Liver (tissue), 3 donors: ENCODE measurements around the gene SHLD2.
A peak's percentile ranks its signal among the peaks of the same experiment; 100 is the strongest.
"Not testable (repeated sequence)": the region's sequence is repeated elsewhere in the genome, so short reads cannot be mapped to it uniquely, and the experiment has no call there.

Experiments used
- EGR1 ChIP-seq, 2 donors: IDR thresholded peaks; 2 replicates each; pipeline ENCODE4 v1.6.1; 2016 to 2018; ENCODE audit warnings: antibody characterized with exemption in 2 of 2, low read depth in 2 of 2
- GABPA ChIP-seq, 2 donors: IDR thresholded peaks in 1 of 2; conservative IDR thresholded peaks in 1 of 2; 2 replicates each; pipeline ENCODE4 v1.6.1; 2016; ENCODE audit warnings: antibody characterized with exemption in 2 of 2, mild to moderate bottlenecking in 1 of 2, moderate library complexity in 1 of 2
- JUND ChIP-seq, 2 donors: IDR thresholded peaks; 2 replicates each; pipeline ENCODE4 v1.6.1; 2016; ENCODE audit warnings: antibody characterized with exemption in 2 of 2
- NR2F2 ChIP-seq: IDR thresholded peaks from 2 replicates; pipeline ENCODE4 v1.6.1; 2016; ENCODE audit warnings: antibody characterized with exemption
- RAD21 ChIP-seq, 2 donors: IDR thresholded peaks; 2 replicates each; pipeline ENCODE4 v1.6.1; 2016; ENCODE audit warnings: antibody characterized with exemption in 2 of 2, mild to moderate bottlenecking in 2 of 2
- SP1 ChIP-seq: IDR thresholded peaks from 2 replicates; pipeline ENCODE4 v1.6.1; 2018; ENCODE audit warnings: antibody characterized with exemption, mild to moderate bottlenecking
- TAF1 ChIP-seq: conservative IDR thresholded peaks from 2 replicates; pipeline ENCODE4 v1.6.1; 2016; ENCODE audit warnings: antibody characterized with exemption, mild to moderate bottlenecking
- YY1 ChIP-seq: IDR thresholded peaks from 2 replicates; pipeline ENCODE4 v1.6.1; 2016; ENCODE audit warnings: antibody characterized with exemption, mild to moderate bottlenecking
- TF ChIP-seq, protein P1 (sequence below): fragments of 150-350 bp; IDR thresholded peaks from 2 replicates; pipeline ENCODE4 v1.5.1; 2017; ENCODE audit warnings: improper control_type of control experiment, low read depth, low read length; ENCODE audit not compliant: missing input control
- TF ChIP-seq, protein P2 (sequence below): IDR thresholded peaks from 2 replicates; pipeline ENCODE4 v1.6.1; 2016; ENCODE audit warnings: antibody characterized with exemption
- TF ChIP-seq, protein P3 (sequence below): IDR thresholded peaks from 2 replicates; pipeline ENCODE4 v1.6.1; 2016; ENCODE audit warnings: antibody characterized with exemption
- TF ChIP-seq, protein P4 (sequence below): IDR thresholded peaks from 2 replicates; pipeline ENCODE4 v1.6.1; 2016; ENCODE audit warnings: antibody characterized with exemption, mild to moderate bottlenecking
- donor health status: healthy.
- donor health status: healthy.

DNA sequence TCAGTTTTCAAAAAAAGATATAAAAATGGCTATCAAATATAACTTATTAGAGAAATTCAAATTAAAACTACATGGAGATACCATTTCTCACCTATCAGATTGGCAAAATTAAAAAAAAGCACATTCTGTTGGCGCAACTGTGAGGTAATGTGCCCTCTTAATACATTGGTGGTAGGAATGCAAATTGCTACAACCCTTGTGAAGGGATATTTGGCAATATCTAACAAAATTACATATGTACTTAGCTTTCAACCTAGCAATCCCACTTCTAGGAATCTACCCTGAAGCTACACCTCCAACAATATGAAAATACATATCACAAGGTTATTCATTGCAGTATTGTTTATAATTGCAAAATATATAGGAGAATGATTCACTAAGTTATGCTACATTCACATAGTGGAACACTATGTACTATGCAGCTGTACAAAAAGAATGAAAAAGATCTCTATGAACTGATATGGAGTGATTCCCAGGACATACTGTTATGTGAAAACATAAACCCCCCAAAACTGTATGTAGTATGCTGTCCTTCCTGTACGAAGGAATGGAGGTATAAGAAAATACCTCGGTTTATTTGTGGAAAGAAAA, 67.8 kb downstream of the SHLD2 start:
- not testable (repeated sequence) for TF ChIP-seq SP1; EGR1 (IDR thresholded peaks at IDR 0.05; ENCODE audit: low read depth in 2 of 2); YY1; NR2F2; JUND (IDR thresholded peaks at IDR 0.05); RAD21 (IDR thresholded peaks at IDR 0.05); GABPA (IDR thresholded peaks at IDR 0.05 in 1 of 2, conservative IDR thresholded peaks at IDR 0.05 in 1 of 2); TAF1
- TF ChIP-seq, protein P1, sequence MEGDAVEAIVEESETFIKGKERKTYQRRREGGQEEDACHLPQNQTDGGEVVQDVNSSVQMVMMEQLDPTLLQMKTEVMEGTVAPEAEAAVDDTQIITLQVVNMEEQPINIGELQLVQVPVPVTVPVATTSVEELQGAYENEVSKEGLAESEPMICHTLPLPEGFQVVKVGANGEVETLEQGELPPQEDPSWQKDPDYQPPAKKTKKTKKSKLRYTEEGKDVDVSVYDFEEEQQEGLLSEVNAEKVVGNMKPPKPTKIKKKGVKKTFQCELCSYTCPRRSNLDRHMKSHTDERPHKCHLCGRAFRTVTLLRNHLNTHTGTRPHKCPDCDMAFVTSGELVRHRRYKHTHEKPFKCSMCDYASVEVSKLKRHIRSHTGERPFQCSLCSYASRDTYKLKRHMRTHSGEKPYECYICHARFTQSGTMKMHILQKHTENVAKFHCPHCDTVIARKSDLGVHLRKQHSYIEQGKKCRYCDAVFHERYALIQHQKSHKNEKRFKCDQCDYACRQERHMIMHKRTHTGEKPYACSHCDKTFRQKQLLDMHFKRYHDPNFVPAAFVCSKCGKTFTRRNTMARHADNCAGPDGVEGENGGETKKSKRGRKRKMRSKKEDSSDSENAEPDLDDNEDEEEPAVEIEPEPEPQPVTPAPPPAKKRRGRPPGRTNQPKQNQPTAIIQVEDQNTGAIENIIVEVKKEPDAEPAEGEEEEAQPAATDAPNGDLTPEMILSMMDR = peak; percentile 8
- TF ChIP-seq, protein P2, sequence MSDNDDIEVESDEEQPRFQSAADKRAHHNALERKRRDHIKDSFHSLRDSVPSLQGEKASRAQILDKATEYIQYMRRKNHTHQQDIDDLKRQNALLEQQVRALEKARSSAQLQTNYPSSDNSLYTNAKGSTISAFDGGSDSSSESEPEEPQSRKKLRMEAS = not testable (repeated sequence)
- TF ChIP-seq, protein P3, sequence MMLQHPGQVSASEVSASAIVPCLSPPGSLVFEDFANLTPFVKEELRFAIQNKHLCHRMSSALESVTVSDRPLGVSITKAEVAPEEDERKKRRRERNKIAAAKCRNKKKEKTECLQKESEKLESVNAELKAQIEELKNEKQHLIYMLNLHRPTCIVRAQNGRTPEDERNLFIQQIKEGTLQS = not testable (repeated sequence)
- TF ChIP-seq, protein P4, sequence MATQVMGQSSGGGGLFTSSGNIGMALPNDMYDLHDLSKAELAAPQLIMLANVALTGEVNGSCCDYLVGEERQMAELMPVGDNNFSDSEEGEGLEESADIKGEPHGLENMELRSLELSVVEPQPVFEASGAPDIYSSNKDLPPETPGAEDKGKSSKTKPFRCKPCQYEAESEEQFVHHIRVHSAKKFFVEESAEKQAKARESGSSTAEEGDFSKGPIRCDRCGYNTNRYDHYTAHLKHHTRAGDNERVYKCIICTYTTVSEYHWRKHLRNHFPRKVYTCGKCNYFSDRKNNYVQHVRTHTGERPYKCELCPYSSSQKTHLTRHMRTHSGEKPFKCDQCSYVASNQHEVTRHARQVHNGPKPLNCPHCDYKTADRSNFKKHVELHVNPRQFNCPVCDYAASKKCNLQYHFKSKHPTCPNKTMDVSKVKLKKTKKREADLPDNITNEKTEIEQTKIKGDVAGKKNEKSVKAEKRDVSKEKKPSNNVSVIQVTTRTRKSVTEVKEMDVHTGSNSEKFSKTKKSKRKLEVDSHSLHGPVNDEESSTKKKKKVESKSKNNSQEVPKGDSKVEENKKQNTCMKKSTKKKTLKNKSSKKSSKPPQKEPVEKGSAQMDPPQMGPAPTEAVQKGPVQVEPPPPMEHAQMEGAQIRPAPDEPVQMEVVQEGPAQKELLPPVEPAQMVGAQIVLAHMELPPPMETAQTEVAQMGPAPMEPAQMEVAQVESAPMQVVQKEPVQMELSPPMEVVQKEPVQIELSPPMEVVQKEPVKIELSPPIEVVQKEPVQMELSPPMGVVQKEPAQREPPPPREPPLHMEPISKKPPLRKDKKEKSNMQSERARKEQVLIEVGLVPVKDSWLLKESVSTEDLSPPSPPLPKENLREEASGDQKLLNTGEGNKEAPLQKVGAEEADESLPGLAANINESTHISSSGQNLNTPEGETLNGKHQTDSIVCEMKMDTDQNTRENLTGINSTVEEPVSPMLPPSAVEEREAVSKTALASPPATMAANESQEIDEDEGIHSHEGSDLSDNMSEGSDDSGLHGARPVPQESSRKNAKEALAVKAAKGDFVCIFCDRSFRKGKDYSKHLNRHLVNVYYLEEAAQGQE = not testable (repeated sequence)
